Glomerular visceral epithelial cell (primary cell): ENCODE results near the gene OR2A14.
A peak's percentile ranks its signal among the peaks of the same experiment; 100 is the strongest.
"Not testable (repeated sequence)": the region's sequence is repeated elsewhere in the genome, so short reads cannot be mapped to it uniquely, and the experiment has no call there.

Source experiments
- DNase-seq: peaks from one replicate; pipeline ENCODE4 v3.0.0-alpha.2; 2016; ENCODE audit errors: extremely low spot score

Gene OR2A14, protein sequence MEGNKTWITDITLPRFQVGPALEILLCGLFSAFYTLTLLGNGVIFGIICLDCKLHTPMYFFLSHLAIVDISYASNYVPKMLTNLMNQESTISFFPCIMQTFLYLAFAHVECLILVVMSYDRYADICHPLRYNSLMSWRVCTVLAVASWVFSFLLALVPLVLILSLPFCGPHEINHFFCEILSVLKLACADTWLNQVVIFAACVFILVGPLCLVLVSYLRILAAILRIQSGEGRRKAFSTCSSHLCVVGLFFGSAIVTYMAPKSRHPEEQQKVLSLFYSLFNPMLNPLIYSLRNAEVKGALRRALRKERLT

DNA sequence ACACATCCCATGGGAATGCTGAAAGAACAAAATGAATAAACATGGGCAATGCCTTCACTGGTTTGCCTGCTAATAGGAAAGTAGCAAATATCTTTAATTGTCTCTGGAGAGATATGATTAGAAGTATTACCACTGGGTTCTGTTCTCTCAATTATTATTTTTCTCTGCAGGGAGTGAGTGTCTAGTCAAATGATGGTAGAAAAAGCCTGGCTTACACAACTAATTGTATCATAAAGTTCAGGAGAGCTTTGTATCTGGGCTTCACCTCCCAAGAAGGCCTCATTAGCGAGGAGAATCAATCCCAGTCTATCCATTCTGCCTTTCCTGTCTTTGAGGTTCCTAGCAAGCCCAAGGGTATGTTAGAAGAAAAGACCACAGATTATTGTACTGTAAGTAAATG is at the start of gene OR2A14:
OR2A14 (plus strand) TSS at position 301 of the 400 bp plus-strand sequence. CDS start 5,937 bp downstream, outside the sequence.
- no peak for DNase-seq

DNA sequence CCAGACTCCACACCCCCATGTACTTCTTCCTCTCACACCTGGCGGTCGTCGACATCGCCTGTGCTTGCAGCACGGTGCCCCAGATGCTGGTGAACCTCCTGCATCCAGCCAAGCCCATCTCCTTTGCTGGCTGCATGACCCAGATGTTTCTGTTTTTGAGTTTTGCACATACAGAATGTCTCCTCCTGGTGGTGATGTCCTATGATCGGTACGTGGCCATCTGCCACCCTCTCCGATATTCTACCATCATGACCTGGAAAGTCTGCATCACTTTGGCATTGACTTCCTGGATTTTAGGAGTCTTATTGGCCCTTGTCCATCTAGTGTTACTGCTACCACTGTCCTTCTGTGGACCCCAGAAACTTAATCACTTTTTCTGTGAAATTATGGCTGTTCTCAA is 48.6 kb upstream of the OR2A14 start:
- DNase-seq = no peak

DNA sequence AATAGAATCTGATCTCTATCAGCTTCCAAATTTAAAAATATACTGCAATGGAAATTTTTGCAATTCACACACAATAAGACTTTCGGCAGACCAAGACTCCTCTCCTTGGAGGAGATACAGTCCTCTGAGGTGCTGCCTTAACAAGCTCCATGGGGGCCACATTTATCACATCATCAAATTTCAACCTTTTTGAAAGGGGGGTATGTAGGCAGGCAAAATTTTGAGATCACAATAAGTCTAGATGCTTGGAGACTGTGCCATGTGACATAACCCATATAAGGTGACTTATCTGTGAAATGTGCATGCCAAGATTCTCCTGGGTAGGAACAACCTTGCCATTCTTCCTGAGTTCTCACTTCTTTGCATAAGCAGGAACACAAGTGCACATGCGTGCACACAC is 37.0 kb upstream of the OR2A14 start, which contains the start of gene OR2A12:
OR2A12 (plus strand) TSS at position 301 of the 400 bp plus-strand sequence. CDS start 8,830 bp downstream, outside the sequence.
- no peak for DNase-seq

DNA sequence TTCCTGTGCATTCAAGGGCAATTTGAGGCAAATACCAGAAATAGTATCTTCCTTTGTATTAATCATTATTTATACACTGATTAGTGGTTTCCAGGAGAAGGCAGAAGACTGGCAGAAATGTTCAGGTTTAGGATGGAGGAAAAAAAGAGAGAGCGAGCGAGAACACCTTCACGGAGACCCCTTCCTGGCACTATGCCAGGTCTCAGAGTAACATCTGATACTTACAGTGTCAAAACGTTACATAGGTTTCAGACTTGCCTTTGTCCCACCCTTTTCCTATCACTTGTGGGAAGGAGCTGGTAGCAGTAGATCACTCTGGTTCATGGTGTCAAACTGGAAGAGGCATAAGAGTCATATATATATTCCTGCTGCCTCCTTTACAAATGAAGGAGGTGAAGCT is 36.2 kb upstream of the OR2A14 start:
- no peak for DNase-seq

DNA sequence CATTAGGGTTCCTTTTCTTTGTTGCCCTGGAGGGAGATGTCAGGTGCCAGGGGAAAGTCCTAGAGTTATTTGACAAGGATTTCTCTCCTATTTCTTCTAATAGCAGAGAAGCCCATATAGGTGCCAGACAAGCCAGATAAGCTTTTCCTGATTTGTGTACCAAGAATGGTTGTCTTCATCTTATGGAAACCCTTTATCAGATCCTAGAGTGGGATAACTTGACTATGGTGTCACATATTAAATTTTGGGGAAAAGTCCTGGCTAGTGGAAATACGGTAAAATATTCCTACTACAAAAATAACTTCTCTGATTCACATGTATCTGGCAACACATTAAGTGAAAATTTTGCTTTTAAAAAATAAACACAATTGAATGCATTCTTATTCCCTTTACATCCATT is 35.7 kb upstream of the OR2A14 start:
- DNase-seq = no peak

DNA sequence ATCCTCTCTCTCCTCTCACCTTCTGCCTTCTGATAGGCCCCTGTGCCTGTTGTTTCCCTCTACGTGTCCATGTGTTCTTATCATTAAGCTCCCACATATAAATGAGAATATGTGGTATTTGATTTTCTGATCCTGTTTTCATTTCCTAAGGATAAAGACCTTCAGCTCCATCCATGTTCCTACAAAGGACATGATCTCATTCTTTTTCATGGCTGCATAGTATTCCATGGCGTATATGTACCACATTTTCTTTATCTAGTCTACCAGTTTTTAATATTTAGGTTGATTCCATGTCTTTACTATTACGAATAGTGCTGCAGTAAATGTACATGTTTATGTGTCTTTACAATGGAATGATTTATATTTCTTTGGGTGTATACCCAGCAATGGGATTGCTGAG is 32.3 kb upstream of the OR2A14 start:
- DNase-seq = no peak

DNA sequence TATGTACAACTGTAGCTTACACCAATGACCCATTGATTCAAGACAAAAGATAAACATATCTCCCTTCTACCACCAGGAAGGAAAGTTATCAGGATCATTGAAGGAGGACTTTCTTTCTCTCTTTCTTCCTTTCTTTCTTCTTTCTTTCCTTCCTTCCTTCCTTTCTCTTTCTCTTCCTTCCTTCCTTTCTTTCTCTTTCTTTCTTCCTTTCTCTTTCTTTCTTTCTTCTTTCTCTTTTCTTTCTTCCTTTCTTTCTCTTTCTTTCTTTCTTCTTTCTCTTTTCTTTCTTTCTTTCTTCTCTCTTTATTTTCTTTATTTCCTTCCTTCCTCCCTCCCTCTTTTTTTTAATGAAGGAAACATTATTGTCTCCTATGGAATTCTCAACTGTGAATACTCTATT is 24.2 kb upstream of the OR2A14 start:
- no peak for DNase-seq

DNA sequence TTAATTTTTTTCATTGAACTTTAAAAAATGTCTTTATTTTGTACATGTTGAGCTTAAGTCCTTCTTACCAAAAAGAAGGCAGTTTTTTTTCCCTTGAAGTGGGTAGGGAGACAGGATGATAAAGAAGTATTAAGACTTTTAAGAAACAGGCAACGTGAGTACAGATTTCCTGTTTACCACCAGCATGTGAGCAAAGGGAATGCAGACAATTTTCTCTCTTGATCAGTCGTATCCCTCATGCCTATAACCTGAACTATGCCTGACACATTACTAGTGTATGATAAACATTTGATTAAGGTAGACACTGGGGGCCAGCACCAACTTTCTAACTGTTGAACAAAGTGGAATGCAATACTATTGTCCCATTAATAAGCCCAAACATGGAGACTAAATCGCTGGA is 22.4 kb upstream of the OR2A14 start:
- no peak for DNase-seq

DNA sequence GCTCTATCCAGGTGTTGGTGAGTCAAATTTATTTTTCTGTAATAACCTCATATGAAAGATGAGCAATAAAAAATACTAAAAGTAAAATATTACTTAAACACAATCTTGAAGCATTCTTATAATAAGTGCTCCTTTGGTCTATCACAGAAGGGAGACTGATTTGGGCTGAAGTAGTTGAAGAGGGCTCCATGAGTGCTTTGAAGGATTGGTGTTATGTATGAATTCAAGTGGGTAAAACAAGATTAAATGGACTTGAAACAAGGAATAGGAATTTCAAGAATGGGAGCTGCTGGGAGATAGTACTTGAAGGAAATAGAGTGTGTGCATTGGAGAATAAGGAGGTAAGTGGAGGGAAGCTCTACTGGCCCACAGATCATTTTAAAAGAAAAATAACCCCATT is 20.9 kb upstream of the OR2A14 start:
- DNase-seq = no peak

DNA sequence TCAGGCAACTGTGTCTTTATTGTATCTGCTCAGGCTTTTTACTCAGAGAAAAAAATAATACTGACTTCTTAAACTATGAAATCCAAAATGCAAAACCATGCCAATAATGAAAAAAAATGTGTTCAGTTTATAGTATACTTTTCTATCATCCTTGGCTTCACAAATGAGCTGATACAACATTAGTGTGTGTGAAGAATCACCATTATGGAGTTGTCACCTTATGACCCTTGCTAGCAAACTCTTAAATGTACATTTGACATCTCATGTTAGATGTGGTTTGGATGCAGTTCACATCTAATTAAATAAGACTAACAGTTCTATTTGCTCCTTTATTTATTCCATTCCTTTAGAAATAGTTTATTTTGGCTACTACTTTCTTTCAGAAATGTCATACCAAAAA is 17.8 kb upstream of the OR2A14 start:
- no peak for DNase-seq

DNA sequence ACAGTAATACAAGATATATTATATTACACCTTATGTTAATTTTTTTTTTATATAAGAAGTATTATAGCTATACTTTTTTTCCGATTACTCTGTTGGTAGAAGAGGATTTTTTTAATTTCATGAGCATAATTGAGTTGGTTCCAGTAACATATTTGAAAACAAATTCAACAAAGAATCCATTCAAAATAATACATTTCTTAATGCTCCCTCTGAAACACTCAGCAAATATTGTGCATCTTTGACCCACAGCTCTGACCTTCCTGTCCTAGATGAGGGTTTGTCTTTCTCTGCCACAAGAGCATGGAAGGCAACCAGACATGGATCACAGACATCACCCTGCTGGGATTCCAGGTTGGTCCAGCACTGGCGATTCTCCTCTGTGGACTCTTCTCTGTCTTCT is 13.7 kb upstream of the OR2A14 start, which contains the start of gene OR2A2:
OR2A2 (plus strand) TSS at position 301 of the 400 bp plus-strand sequence; CDS start at position 301, 0 bp downstream.
- DNase-seq = no peak

DNA sequence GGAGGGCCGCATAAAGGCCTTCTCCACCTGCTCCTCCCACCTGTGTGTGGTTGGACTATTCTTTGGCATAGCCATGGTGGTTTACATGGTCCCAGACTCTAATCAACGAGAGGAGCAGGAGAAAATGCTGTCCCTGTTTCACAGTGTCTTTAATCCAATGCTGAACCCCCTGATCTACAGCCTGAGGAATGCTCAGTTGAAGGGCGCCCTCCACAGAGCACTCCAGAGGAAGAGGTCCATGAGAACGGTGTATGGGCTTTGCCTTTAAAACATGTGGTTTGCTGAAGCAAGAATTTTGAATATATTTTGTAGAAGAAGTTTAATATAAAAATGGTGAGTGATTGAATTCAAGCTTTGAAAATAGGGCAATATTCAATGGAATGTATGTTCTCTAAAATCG is 12.7 kb upstream of the OR2A14 start:
- DNase-seq = no peak

DNA sequence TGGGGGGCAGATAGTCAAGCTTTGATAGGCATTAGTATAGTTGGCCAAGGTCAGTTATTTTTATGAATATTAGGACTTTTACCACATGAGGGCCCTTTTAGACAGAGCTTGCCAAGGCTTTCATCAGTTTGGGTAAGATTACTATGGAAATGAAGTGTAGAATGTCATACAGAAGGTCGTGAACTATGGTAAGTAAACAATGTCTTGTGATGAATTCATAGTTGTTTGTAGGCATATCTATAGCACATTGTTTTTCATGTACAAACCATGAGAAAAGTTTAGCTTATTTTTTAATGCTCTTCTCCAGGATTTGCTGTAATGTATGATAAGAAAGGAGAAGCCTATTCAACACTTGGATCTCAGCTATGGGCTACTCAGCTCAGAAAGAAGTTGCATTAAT is 9.3 kb upstream of the OR2A14 start:
- DNase-seq = no peak

DNA sequence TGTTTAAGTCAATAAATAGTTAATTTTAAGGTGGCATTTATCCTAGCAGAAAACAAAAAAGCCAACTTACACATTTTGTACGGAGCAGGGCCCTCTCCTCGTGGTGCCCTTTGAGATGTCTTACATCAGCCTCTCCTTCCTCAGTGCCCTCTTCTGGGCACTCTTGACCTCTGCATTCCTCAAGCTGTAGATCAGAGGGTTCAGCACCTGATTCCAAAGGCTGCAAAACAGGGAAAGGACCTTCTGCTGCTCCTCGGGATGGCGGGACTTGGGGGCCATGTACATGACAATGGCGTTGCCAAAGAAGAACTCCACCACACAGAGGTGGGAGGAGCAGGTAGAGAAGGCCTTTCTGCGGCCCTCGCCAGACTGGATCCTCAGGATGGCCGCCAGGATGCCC is 4.6 kb upstream of the OR2A14 start:
- no peak for DNase-seq

DNA sequence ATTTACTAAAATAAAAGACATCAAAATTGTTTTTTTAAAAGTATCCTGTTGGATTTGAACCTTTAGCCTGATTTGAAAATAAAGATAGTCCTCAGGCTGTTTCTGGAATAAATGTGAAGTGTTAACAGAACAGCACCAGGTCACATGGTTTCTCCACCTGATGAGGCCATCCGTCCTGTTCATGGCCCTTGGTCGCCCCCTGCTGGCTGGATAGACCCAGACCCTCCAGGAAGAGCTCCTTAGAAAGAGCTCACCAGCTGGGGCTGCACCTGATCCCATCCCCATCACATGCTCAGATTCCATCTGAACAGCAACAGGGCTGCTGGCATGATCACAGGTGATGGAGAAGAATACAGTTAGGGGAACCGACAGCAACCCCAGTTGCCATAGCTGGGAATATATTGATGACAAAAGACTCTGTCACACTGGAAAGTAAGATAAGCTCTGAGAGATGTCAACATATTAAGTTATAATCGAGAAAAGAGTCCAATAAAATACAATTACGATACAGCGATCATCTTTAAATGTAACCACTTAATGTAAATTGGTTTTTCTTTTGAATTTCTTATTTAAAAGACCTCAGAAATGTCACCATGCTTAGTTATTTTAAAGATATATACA is 4.8 kb downstream of the OR2A14 start:
- peak; percentile 76 for DNase-seq

DNA sequence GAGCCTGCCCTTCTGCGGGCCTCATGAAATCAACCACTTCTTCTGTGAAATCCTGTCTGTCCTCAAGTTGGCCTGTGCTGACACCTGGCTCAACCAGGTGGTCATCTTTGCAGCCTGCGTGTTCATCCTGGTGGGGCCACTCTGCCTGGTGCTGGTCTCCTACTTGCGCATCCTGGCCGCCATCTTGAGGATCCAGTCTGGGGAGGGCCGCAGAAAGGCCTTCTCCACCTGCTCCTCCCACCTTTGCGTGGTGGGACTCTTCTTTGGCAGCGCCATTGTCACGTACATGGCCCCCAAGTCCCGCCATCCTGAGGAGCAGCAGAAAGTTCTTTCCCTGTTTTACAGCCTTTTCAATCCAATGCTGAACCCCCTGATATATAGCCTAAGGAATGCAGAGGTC is 6.6 kb downstream of the OR2A14 start:
- not testable (repeated sequence) for DNase-seq

DNA sequence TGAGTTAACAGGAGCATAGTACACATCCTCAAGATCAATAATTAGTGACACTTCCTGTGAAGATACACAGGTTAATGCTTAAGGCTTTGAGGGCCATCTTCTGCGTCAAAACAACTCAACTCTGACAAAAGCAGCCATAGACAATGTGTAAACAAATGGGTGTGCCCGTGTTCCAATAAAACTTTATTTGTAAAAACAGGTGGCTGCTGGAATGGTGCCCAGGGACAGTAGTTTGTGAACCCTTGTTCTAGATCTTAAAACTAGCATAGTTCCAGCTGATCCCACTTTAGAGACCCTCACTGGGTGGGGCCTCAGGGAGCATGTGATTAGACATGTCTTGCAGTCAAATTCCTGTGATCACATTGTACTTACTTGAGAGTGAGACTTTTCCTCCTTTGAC is 7.8 kb downstream of the OR2A14 start:
- no peak for DNase-seq

DNA sequence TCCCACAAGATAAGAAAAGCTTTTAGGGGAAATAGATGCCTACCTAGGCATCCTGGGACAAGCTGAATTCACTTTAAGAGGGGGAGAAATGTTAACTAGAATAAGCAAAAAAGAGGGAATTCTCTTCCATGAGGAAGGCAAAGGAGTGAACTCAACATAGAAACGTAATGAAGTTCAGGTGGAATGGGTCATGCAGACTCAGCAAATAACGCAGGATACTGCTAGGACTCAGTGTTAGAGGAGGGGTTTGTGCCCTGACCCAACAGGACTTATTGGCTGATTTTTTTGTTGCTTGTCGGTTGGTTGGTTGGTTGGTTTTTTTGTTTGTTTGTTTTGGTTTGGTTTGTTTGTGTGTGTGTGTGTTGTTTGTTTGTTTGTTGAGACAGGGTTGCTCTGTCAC is 9.3 kb downstream of the OR2A14 start:
- no peak for DNase-seq

DNA sequence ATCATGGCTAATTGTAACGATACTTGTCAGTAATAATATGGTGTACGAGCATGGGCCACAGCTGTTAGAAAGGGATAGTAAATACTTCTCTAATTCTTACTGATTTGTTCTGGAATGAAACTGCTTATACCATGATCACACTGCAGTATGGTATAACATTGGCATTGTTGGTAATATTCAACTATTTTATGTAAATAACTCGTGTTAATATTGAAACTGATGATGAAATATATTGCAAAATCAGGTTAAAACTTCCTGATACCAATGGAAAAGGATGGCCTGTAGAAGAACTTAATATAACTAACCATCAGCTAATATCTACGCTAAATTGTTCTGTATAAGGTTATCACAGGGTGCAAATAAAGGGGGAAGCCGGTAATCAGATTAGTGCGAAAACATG is 10.3 kb downstream of the OR2A14 start:
- no peak for DNase-seq

DNA sequence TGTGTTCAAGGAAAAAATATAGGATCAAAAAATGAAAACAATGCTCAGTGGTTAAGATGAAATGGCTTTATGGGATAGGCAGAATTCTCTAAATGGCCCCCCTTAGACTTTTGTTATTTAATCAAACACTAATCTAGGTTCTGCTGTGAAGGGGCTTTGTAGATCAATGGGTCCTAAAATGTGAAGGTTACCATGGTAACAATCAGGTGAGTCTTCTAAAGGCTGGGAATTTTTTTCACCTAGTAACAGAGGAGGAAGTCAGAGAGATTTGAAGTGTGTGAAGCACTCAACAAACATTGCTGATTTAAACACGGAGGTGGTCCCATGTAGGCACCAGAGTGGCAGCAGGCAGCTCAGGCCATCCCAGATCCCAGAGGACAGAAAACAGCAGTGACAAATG is 11.1 kb downstream of the OR2A14 start:
- no peak for DNase-seq

DNA sequence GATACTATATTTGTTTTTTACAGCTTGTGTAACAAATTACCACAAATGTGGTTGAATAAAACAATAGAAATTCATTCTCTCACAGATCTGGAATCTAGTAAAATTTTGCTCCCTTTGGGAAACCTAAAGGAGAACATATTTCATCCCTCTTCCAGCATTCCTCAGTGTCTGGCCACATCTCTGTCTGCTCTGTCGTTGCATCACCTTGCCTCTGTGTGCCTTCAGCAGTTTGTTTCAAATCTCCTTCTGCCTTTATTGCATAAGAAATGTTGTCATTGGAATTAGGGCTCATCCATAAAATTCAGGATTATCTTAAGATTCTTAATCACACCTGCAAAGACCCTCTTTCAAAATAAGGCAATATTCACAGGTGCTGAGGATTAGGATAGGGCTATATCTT is 14.5 kb downstream of the OR2A14 start:
- DNase-seq = no peak

DNA sequence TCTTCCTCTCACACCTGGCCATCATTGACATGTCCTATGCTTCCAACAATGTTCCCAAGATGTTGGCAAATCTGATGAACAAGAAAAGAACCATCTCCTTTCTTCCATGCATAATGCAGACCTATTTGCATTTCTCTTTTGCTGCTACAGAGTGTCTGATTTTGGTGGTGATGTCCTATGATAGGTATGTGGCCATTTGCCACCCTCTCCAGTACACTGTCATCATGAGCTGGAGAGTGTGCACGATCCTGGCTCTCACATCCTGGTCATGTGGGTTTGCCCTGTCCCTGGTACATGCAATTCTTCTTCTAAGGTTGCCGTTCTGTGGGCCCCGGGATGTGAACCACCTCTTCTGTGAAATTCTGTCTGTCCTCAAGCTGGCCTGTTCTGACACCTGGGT is 19.2 kb downstream of the OR2A14 start:
- DNase-seq = no peak

DNA sequence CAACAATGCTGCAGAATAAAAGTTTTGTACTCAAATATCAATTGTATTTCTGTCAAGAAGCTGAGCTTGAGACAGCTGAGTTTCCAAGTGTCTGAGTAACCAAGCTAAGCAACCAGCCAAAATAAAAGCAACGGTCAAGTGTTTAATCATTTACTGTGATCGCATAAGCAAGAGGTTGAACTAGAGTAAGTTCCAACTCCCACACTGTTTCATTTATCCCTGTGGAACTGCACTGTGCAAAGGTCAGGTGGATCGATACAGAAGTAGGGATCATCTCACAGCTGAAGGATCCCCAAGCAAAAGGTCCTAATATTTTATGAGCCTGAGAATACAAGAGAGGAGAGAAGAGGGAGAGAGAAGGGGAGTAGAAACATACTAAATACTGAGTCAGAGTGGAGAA is 21.4 kb downstream of the OR2A14 start:
- no peak for DNase-seq
